PC-9 (cell line): Measurements from ENCODE around the gene CD55.

Experiments used
- EZH2 ChIP-seq: fragments of 200-600 bp; sonication (generic); IDR thresholded peaks from 2 replicates; pipeline ENCODE4 v1.8.0; 2017; ENCODE audit warnings: antibody characterized with exemption, low read depth
- TF ChIP-seq, protein P1 (sequence below): fragments of 200-600 bp; sonication (generic); conservative IDR thresholded peaks from 2 replicates; pipeline ENCODE4 v1.6.1; 2017; ENCODE audit warnings: mixed run types, antibody characterized with exemption, mild to moderate bottlenecking, moderate library complexity

GRCh38 chr1:207277241-207277640 lies 44.2 kb upstream of the CD55 start:
- TF ChIP-seq, protein P1, sequence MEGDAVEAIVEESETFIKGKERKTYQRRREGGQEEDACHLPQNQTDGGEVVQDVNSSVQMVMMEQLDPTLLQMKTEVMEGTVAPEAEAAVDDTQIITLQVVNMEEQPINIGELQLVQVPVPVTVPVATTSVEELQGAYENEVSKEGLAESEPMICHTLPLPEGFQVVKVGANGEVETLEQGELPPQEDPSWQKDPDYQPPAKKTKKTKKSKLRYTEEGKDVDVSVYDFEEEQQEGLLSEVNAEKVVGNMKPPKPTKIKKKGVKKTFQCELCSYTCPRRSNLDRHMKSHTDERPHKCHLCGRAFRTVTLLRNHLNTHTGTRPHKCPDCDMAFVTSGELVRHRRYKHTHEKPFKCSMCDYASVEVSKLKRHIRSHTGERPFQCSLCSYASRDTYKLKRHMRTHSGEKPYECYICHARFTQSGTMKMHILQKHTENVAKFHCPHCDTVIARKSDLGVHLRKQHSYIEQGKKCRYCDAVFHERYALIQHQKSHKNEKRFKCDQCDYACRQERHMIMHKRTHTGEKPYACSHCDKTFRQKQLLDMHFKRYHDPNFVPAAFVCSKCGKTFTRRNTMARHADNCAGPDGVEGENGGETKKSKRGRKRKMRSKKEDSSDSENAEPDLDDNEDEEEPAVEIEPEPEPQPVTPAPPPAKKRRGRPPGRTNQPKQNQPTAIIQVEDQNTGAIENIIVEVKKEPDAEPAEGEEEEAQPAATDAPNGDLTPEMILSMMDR: no peak
- TF ChIP-seq EZH2: no peak
